Mesenchymal stem cell (in vitro differentiated cells and primary cell): ENCODE data around the gene CNOT6L.

ENCODE experiments used
- DNase-seq: peaks from one replicate; pipeline ENCODE4 v3.0.0-alpha.2; 2013
- H2AFZ ChIP-seq: one replicate; pipeline ENCODE4 v1.6.1; 2013; ENCODE audit warnings: low read depth, mild to moderate bottlenecking, control low read depth, inconsistent platforms, low read length, moderate library complexity
- H2AK5ac ChIP-seq: 2 replicates; pipeline ENCODE4 v1.6.1; 2013; ENCODE audit warnings: low read length, moderate library complexity, mild to moderate bottlenecking, inconsistent platforms; ENCODE audit not compliant: severe bottlenecking
- H2BK120ac ChIP-seq: one replicate; pipeline ENCODE4 v1.6.1; 2013; ENCODE audit warnings: low read depth, mild to moderate bottlenecking, inconsistent platforms, low read length, moderate library complexity
- H2BK12ac ChIP-seq, 2 experiments: one replicate each; pipeline ENCODE4 v1.6.1; 2013; ENCODE audit warnings: inconsistent platforms in 2 of 2, low read length in 2 of 2, mild to moderate bottlenecking in 2 of 2, moderate library complexity in 2 of 2, control low read depth in 1 of 2
- H2BK15ac ChIP-seq: one replicate; pipeline ENCODE4 v1.6.1; 2013; ENCODE audit warnings: mild to moderate bottlenecking, low read depth, inconsistent platforms; ENCODE audit not compliant: poor library complexity, severe bottlenecking
- H2BK5ac ChIP-seq: 2 replicates; pipeline ENCODE4 v1.6.1; 2013; ENCODE audit warnings: low read depth, mild to moderate bottlenecking, low read length, control low read depth, inconsistent platforms; ENCODE audit not compliant: poor library complexity, severe bottlenecking
- H3K14ac ChIP-seq, 2 experiments: one replicate each; pipeline ENCODE4 v1.6.1; 2013; ENCODE audit warnings: inconsistent platforms in 2 of 2, low read length in 2 of 2, control low read depth in 1 of 2, mild to moderate bottlenecking in 1 of 2, moderate library complexity in 1 of 2
- H3K18ac ChIP-seq, 2 experiments: one replicate each; pipeline ENCODE4 v1.6.1; 2013; ENCODE audit warnings: inconsistent platforms in 2 of 2, low read length in 2 of 2, control low read depth in 1 of 2, low read depth in 1 of 2, mild to moderate bottlenecking in 1 of 2
- H3K23ac ChIP-seq, 2 experiments: one replicate each; pipeline ENCODE4 v1.6.1; 2013; ENCODE audit warnings: inconsistent platforms in 2 of 2, low read length in 2 of 2, mild to moderate bottlenecking in 2 of 2, moderate library complexity in 2 of 2, control low read depth in 1 of 2
- H3K27ac ChIP-seq: 2 replicates; pipeline ENCODE4 v1.5.1; 2013; ENCODE audit warnings: mild to moderate bottlenecking, moderate library complexity, low read length, control low read depth, inconsistent platforms; ENCODE audit not compliant: poor library complexity, severe bottlenecking
- H3K27me3 ChIP-seq, 2 experiments: 2 replicates each; pipeline versions ENCODE4 v1.6.1 to v1.7.0; 2013; ENCODE audit warnings: low read length in 2 of 2, mild to moderate bottlenecking in 2 of 2, moderate library complexity in 2 of 2, control low read depth in 1 of 2, inconsistent platforms in 1 of 2; ENCODE audit not compliant: control insufficient read depth in 1 of 2, insufficient read depth in 1 of 2
- H3K36me3 ChIP-seq, 2 experiments: 2 replicates each; pipeline versions ENCODE4 v1.6.1 to v1.7.0; 2013; ENCODE audit warnings: low read length in 2 of 2, control low read depth in 1 of 2, inconsistent platforms in 1 of 2, low read depth in 1 of 2, mild to moderate bottlenecking in 1 of 2; ENCODE audit not compliant: insufficient read depth in 2 of 2, control insufficient read depth in 1 of 2
- H3K4ac ChIP-seq, 2 experiments: one replicate each; pipeline ENCODE4 v1.6.1; 2013; ENCODE audit warnings: inconsistent platforms in 2 of 2, low read length in 2 of 2, mild to moderate bottlenecking in 2 of 2, moderate library complexity in 2 of 2, control low read depth in 1 of 2, low read depth in 1 of 2
- H3K4me1 ChIP-seq: 2 replicates; pipeline ENCODE4 v1.6.1; 2013; ENCODE audit warnings: low read depth, low read length, control low read depth; ENCODE audit not compliant: control insufficient read depth, insufficient read depth
- H3K4me2 ChIP-seq: 2 replicates; pipeline ENCODE4 v1.6.1; 2013; ENCODE audit warnings: low read length, mild to moderate bottlenecking, inconsistent platforms; ENCODE audit not compliant: poor library complexity, severe bottlenecking
- H3K4me3 ChIP-seq, 2 experiments: 2 replicates each; pipeline versions ENCODE4 v1.5.1 to v1.7.0; 2013; ENCODE audit warnings: low read length in 2 of 2, mild to moderate bottlenecking in 2 of 2, control low read depth in 1 of 2, low read depth in 1 of 2; ENCODE audit not compliant: insufficient read depth in 1 of 2
- H3K79me1 ChIP-seq: replicated peaks from 2 replicates; pipeline ENCODE4 v1.6.1; 2013; ENCODE audit warnings: mild to moderate bottlenecking, control low read depth, low read length, inconsistent platforms; ENCODE audit not compliant: poor library complexity, severe bottlenecking
- H3K9ac ChIP-seq: 2 replicates; pipeline ENCODE4 v1.7.0; 2013; ENCODE audit warnings: mild to moderate bottlenecking, low read length, moderate library complexity
- H3K9me3 ChIP-seq: 2 replicates; pipeline ENCODE4 v1.7.0; 2013; ENCODE audit warnings: mild to moderate bottlenecking, low read length; ENCODE audit not compliant: control insufficient read depth
- H4K8ac ChIP-seq: one replicate; pipeline ENCODE4 v1.6.1; 2013; ENCODE audit warnings: inconsistent platforms, mild to moderate bottlenecking, low read length, moderate library complexity
- H4K91ac ChIP-seq: one replicate; pipeline ENCODE4 v1.6.1; 2013; ENCODE audit warnings: mild to moderate bottlenecking, low read length, inconsistent platforms
- WGBS: methylation state at CpG from one replicate; pipeline ENCODE4 v1.1.7; 2013; ENCODE audit warnings: mixed read lengths; 5-methylcytosine and 5-hydroxymethylcytosine counted together

CNOT6L gene

DNA sequence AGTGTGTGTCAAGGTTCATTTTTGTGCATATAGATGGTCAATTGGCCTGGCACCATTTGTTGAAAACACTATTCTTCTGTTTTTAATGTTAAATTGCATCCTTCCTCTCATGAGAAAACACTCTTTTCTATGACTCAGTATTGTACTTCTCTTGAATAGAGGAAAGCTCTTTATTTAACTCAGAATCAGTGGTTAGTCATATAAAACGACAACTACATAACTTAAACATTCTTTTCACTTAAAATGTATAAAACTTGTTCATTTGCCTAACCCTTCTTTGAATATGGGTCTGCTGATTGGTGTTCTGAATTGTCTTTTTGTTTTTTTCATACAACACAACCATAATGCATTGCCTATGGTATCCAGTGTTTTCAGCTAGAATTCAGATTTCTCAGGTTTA, 26.2 kb upstream of the CNOT6L start:
- H3K18ac ChIP-seq = no peak overlapping the region
- H3K9me3 ChIP-seq = no peaks in the 10 kb centered on the region
- H2BK15ac ChIP-seq = no peak overlapping the region
- H2BK12ac ChIP-seq = no peak overlapping the region
- H2AFZ ChIP-seq = no peak overlapping the region
- H3K36me3 ChIP-seq = no peaks in the 10 kb centered on the region
- H3K9ac ChIP-seq = no peak overlapping the region
- H3K14ac ChIP-seq = no peak overlapping the region
- no peaks in the 10 kb centered on the region for H3K79me1 ChIP-seq
- no peaks in the 10 kb centered on the region for H3K27me3 ChIP-seq
- DNase-seq = no peak
- H3K4ac ChIP-seq = no peak overlapping the region
- H3K4me1 ChIP-seq = no peaks in the 10 kb centered on the region
- no peak overlapping the region for H3K27ac ChIP-seq
- H3K4me3 ChIP-seq = no peak overlapping the region
- no peak overlapping the region for H3K4me2 ChIP-seq
- H4K91ac ChIP-seq = no peak overlapping the region
- 100% methylated on average over 1 of the region's 1 CpG for WGBS
- H2AK5ac ChIP-seq = no peak overlapping the region
- no peak overlapping the region for H2BK120ac ChIP-seq
- H4K8ac ChIP-seq = no peak overlapping the region
- no peak overlapping the region for H3K23ac ChIP-seq
- H2BK5ac ChIP-seq = no peak overlapping the region

GRCh38 chr4:77844363-77844762, 25.2 kb upstream of the CNOT6L start:
- no peak for DNase-seq
- H2AK5ac ChIP-seq = no peak overlapping the region
- H3K14ac ChIP-seq = no peak overlapping the region
- no peaks in the 10 kb centered on the region for H3K9me3 ChIP-seq
- no peak overlapping the region for H3K4me3 ChIP-seq
- H4K91ac ChIP-seq = no peak overlapping the region
- no peaks in the 10 kb centered on the region for H3K36me3 ChIP-seq
- H3K4me2 ChIP-seq = no peak overlapping the region
- no peak overlapping the region for H2BK12ac ChIP-seq
- no peak overlapping the region for H3K9ac ChIP-seq
- H3K23ac ChIP-seq = no peak overlapping the region
- no peak overlapping the region for H4K8ac ChIP-seq
- H3K27ac ChIP-seq = no peak overlapping the region
- no peaks in the 10 kb centered on the region for H3K79me1 ChIP-seq
- no peak overlapping the region for H2BK15ac ChIP-seq
- 96% methylated on average over 1 of the region's 1 CpG for WGBS
- H3K4me1 ChIP-seq = no peaks in the 10 kb centered on the region
- H2AFZ ChIP-seq = no peak overlapping the region
- H2BK5ac ChIP-seq = no peak overlapping the region
- H3K27me3 ChIP-seq = no peaks in the 10 kb centered on the region
- H3K4ac ChIP-seq = no peak overlapping the region
- no peak overlapping the region for H3K18ac ChIP-seq
- no peak overlapping the region for H2BK120ac ChIP-seq

- no peak overlapping the region for H2AFZ ChIP-seq
- no peak overlapping the region for H3K18ac ChIP-seq
- no peak overlapping the region for H4K8ac ChIP-seq
- H3K14ac ChIP-seq = no peak overlapping the region
- H2BK120ac ChIP-seq = no peak overlapping the region
- H3K9me3 ChIP-seq = no peaks in the 10 kb centered on the region
- no peak overlapping the region for H4K91ac ChIP-seq
- no peak overlapping the region for H3K4ac ChIP-seq
- H2BK12ac ChIP-seq = no peak overlapping the region
- H3K79me1 ChIP-seq = no peaks in the 10 kb centered on the region
- no peaks in the 10 kb centered on the region for H3K27me3 ChIP-seq
- H3K23ac ChIP-seq = no peak overlapping the region
- H2BK15ac ChIP-seq = no peak overlapping the region
- DNase-seq = no peak
- H3K9ac ChIP-seq = no peak overlapping the region
- no peak overlapping the region for H3K27ac ChIP-seq
- no peaks in the 10 kb centered on the region for H3K36me3 ChIP-seq
- no peak overlapping the region for H3K4me2 ChIP-seq
- no peak overlapping the region for H2AK5ac ChIP-seq
- WGBS = 61% methylated on average over 1 of the region's 1 CpG
- no peak overlapping the region for H3K4me3 ChIP-seq
- no peak overlapping the region for H2BK5ac ChIP-seq
- H3K4me1 ChIP-seq = no peaks in the 10 kb centered on the region
Observed at GRCh38 chr4:77843628-77844027, 24.5 kb upstream of the CNOT6L start.

DNA sequence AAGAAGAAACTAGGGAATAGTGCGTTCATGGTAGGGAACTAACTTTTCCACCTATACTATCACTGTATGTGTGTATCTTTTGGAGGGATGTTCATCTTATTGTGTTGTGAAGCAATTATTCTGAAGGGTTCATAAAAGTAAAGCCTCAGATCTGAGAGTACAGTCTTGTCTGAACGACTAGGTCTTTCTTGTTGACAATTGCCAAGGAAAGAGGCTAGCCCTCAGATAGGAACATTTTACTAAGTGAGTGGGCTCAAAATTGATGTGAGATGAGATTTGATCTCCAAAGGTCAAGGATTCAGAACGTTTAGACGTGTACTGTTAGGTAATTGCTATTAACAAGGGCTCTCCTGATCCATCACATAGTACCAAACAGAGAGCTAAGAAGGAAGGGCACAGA, 15.2 kb upstream of the CNOT6L start:
- Histone ChIP-seq H3K9ac (no peak overlapping the region), H3K4me2 (no peak overlapping the region), H2BK120ac (no peak overlapping the region), H4K91ac (no peak overlapping the region), H2BK12ac (no peak overlapping the region), H2BK5ac (no peak overlapping the region), H2BK15ac (no peak overlapping the region), H3K9me3 (no peaks in the 10 kb centered on the region), H3K4me3 (no peak overlapping the region), H3K36me3 (no peaks in the 10 kb centered on the region), H3K14ac (no peak overlapping the region), H2AFZ (no peak overlapping the region), H4K8ac (no peak overlapping the region), H3K23ac (no peak overlapping the region), H3K27me3 (peaks cover 0 to 3% of the 10 kb centered on the region in 2 experiments), H3K27ac (no peak overlapping the region), H3K4me1 (no peaks in the 10 kb centered on the region), H2AK5ac (no peak overlapping the region), H3K79me1 (no peaks in the 10 kb centered on the region), H3K4ac (no peak overlapping the region), H3K18ac (no peak overlapping the region)
- no peak for DNase-seq
- WGBS = 70% methylated on average over 3 of the region's 4 CpGs
